HG02623 (cell line): ENCODE data around the gene TRAF3.
"Not testable (repeated sequence)": the region's sequence is repeated elsewhere in the genome, so short reads cannot be mapped to it uniquely, and the experiment has no call there.

Experiments used
- ATAC-seq: cut with Tn5 transposase; IDR thresholded peaks from one replicate; pipeline ENCODE4 v1.9.1; 2021; ENCODE audit warnings: moderate library complexity; ENCODE audit not compliant: unreplicated experiment

TRAF3 gene

DNA sequence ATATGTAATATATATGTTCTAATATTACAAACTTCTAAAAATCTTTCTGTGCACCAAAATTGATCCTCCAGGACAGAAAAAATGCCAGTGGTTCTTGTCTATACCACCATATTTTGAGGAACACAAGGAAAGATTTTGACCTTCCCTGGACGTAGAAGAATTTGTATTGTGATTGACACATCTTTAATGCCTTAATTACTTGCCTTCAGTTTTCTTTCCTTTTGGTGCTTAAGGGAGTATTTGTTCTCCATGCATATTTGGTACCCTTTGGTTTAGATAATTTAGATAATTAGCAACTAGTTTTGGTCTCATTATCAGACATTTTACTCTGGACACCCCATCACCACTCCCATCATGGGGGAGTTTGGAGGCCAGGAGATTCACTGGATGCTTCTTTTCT is 27.6 kb downstream of the TRAF3 start:
- ATAC-seq = no peak

DNA sequence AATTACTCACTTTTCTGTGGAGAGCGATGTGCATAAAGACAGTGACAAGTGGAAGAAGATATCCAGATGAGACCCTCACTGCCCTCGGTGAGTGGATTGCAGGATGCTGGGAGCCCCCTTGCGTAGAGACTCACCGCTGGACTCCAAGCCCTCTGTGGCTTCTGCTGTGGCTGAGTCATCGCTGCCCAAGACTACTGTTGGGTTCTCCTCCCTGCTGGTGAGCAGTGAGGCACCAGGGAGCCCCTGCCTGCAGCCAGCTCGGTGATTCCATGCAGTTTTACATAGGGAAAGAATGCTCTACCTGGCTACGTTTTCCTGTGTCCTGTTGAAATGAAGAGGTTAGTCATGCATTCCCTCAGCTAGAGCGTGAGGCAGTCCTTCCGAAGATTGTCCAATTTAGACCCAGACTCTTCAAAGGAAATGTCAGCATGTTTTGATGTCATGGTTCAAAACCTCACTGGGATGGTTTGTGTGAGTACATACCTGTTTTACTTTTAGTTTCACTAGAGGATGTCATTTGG is 28.2 kb downstream of the TRAF3 start:
- no peak for ATAC-seq

GRCh38 chr14:102805941-102806340 is 28.7 kb downstream of the TRAF3 start:
- no peak for ATAC-seq

GRCh38 chr14:102806447-102806846 is 29.2 kb downstream of the TRAF3 start:
- no peak for ATAC-seq

- no peak for ATAC-seq
Measured at GRCh38 chr14:102807013-102807406, 29.8 kb downstream of the TRAF3 start.

- ATAC-seq = no peak
Measured at GRCh38 chr14:102809870-102810269, 32.6 kb downstream of the TRAF3 start.

- no peak for ATAC-seq
Measured at GRCh38 chr14:102810523-102810922, 33.3 kb downstream of the TRAF3 start.

DNA sequence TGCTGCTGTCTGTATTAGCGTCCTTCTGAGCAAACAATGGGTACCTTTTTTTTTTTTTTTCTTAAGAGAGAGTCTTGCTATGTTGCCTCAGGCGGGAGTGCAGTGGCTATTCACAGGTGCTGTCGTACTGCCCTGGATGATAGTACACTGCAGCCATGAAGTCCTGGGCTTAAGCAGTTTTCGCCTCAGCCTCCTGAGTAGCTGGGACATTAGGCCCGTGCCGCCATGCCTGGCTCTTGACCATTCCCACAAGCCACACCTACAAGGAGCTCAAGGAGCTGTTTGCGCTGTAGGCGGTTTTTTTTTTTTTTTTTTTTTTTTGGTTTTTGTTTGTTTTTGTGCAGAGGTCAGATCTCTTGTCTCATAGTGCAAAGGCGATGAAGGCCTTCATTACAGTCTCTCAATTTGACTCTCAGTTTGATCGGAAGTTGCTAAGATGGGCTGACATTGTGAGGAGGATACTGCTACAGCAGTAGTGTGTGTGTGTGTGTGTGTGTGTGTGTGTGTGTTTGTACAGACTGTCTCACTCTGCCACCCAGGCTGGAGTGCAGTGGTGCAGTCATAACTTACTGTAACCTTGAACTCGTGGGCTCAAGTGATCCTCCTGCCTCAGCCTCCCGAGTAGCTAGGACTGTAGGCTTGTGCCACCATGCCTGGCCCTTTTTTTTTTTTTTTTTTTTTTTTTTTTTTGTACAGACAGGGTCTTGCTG is 34.2 kb downstream of the TRAF3 start:
- no peak for ATAC-seq

DNA sequence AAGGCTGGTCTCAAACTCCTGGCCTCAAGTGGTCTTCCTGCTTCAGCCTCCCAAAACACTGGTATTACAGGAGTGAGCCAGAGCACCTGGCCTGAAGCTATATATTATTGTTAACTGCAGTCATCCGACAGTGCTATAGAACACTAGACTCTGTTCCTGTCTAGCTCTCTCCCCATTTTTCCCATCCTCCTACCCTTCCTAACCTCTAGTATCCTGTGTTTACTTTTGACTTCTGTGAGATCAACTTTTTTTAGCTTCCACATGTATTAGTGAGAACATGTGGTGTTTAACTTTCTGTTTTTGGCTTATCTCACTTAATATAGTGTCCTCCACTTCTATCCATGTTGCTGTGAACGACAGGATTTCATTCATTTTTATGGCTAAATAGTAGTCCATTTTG is 34.7 kb downstream of the TRAF3 start:
- no peak for ATAC-seq

GRCh38 chr14:102813691-102814090 is 36.4 kb downstream of the TRAF3 start:
- ATAC-seq = no peak

DNA sequence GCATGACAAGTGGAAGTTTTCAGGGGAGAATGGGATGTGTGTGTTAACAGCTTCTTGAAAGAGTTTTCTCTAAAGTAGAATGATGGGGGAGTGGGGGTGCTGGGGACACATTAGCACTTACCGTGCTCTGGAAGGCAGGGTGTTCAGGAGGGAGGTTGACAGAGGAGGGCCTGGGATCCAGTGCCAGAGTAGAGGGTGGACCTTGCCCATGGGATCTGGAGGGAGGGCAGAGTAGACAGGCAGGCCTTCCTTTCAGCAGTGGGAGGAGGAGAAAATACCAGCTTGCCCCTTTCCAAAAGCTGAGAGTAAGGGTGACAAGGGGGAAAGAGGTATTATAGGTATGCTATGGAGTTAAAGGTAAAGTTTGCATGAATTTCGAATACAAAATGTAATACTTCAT is 40.1 kb downstream of the TRAF3 start:
- ATAC-seq = no peak

GRCh38 chr14:102817942-102818940 is 41.0 kb downstream of the TRAF3 start:
- ATAC-seq = no peak

- peak; percentile 77 for ATAC-seq
Measured at GRCh38 chr14:102819176-102819628, 42.0 kb downstream of the TRAF3 start.

- ATAC-seq = peak; percentile 6
Measured at GRCh38 chr14:102819747-102820330, 42.6 kb downstream of the TRAF3 start.

DNA sequence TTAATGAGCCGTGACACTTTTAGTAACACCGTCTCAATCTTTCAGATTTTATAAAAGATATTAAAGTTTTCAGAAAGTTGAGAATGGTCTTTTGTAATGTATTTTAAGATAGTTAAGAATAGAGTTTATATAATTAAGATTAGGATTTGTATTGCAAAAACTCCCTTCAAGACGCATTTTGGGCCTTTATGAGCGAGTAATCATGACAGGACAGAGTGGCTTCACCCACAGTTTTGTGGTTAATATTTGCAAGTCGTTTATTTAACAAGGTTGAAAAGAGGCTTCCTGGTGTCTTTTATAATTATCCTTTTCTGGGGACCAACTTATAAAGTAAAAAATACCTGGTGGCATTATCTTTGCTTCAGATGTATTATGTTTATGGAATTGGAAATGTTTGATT is 44.0 kb downstream of the TRAF3 start:
- ATAC-seq = no peak

DNA sequence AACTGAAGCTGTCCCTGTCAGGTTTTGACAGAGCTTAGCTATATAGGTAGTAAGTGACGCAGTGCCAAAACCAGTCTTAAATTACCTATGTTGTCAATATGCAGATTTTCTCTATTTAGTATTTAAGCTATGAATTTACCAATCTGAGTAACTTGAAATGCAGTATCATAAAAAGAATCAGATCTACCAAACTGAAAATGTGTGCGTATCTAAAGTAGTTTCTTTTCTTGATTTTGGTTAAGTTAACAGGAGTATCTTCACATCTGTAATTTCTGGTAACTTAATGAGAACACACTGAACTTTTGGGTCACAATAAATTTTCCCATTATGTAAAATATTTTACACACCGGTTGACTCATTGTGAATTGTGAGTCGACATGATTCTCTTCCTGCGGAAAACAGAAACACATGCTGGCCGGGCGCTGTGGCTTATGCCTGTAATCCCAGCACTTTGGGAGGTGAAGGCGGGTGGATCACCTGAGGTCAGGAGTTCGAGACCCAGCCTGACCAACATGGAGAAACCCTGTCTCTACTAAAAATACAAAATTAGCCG is 45.1 kb downstream of the TRAF3 start:
- ATAC-seq = no peak

DNA sequence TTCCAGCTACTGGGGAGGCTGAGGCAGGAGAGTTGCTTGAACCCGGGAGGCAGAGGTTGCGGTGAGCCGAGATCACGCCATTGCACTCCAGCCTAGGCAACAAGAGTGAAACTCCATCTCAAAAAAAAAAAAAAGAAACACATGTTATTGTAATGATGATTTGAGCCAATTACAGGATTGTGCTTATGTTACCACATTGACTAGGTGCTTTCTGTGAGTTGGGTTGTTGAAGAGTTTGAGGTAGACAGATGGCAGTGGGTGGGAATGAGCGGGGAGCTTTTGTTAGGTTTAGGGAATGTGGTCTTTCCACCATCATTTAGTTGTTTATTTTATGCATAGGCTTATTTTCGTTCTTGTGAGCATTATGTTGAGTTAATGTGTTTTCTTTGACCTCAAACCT is 45.6 kb downstream of the TRAF3 start:
- ATAC-seq = not testable (repeated sequence)

DNA sequence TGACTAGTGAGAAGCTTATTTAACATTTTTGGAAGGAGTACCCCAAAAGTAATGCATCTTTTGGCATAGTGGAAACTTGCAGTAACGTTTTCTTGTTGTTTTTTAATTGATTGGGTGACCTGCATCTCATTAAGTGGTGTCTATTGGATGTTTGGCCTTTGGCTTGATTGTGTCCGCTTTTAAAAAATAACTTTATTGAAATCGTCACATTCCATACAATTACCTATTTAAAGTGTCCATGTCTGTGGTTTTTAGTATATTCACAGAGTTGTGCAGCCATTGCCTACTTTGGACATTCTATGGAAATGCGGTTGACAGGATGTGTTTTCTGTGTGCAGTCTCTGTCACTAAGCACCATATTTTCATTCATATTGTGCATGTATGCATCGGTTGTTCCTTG is 46.3 kb downstream of the TRAF3 start:
- no peak for ATAC-seq

- no peak for ATAC-seq
Measured at GRCh38 chr14:102824832-102825231, 47.6 kb downstream of the TRAF3 start.

GRCh38 chr14:102825307-102826095 is 48.3 kb downstream of the TRAF3 start:
- no peak for ATAC-seq
